Neural cell (in vitro differentiated cells): ENCODE data around the gene FSIP2.

Experiments used
- CTCF ChIP-seq: fragments of 450-650 bp; IDR thresholded peaks from 2 replicates; pipeline ENCODE4 v1.5.1; 2014; ENCODE audit warnings: antibody characterized with exemption, mild to moderate bottlenecking, moderate library complexity; ENCODE audit not compliant: poor library complexity, severe bottlenecking
- EZH2 ChIP-seq: fragments of 200-600, 300-800 bp; shearing (Covaris generic), sonication (generic); IDR thresholded peaks from 2 replicates; pipeline ENCODE4 v1.6.1; 2014; ENCODE audit warnings: antibody characterized with exemption, low read length, borderline replicate concordance, mild to moderate bottlenecking; ENCODE audit not compliant: insufficient read depth, poor library complexity, severe bottlenecking
- MXI1 ChIP-seq: fragments of 450-650 bp; conservative IDR thresholded peaks from 2 replicates; pipeline ENCODE4 v1.6.1; 2014; ENCODE audit warnings: antibody characterized with exemption, mild to moderate bottlenecking; ENCODE audit not compliant: poor library complexity, severe bottlenecking

- no peak for TF ChIP-seq CTCF
- TF ChIP-seq EZH2: no peak
- no peak for TF ChIP-seq MXI1
Observed at GRCh38 chr2:185821467-185821866, 82.9 kb downstream of the FSIP2 start.
